H7 (cell line): ENCODE data around the gene SLC6A1. TPM values are rescaled to one million over a fixed set of nuclear protein-coding genes. Genes with fewer than 3 reads are reported as not detected.
A peak's percentile ranks its signal among the peaks of the same experiment; 100 is the strongest.

ENCODE experiments used
- DNase-seq: peaks from one replicate; pipeline ENCODE4 v3.0.0; 2012
- H3K27me3 ChIP-seq: 2 replicates; pipeline ENCODE4 v1.6.0; 2011; ENCODE audit warnings: mild to moderate bottlenecking, low read length; ENCODE audit not compliant: control insufficient read depth, insufficient read depth
- H3K36me3 ChIP-seq: replicated peaks from 2 replicates; pipeline ENCODE4 v1.5.1; 2011; ENCODE audit warnings: low read length; ENCODE audit not compliant: control insufficient read depth, insufficient read depth
- H3K4me3 ChIP-seq: 2 replicates; pipeline ENCODE4 v1.5.1; 2011; ENCODE audit warnings: low read depth, mild to moderate bottlenecking, control low read depth, low read length, moderate library complexity; ENCODE audit not compliant: insufficient read depth
- total RNA-seq: library from RNA; depleted of rRNA; stranded (reverse); fragments of >200 nt; shearing (Covaris generic); gene quantifications from 2 replicates; pipeline ENCODE4 v1.2.3, GENCODE V29; 2014; rRNA removed

Gene SLC6A1
- 0.62 and 1.7 TPM in 2 replicates for total RNA-seq

GRCh38 chr3:10992017-10992942 lies at the start of gene SLC6A1:
Gene SLC6A1 (plus strand): TSS chr3:10992748. CDS start chr3:11017212, 24,464 bp downstream.
- DNase-seq, result peak; percentile 86
- peak within 1 kb of the TSS; percentile 43 for H3K4me3 ChIP-seq
- H3K27me3 ChIP-seq, result peaks cover 39% of the 10 kb centered on the region
- H3K36me3 ChIP-seq, result no peaks in the 10 kb centered on the region

GRCh38 chr3:10944866-10945265 lies 47.7 kb upstream of the SLC6A1 start:
- DNase-seq, result no peak
- no peaks in the 10 kb centered on the region for H3K36me3 ChIP-seq
- H3K4me3 ChIP-seq, result no peak overlapping the region
- no peaks in the 10 kb centered on the region for H3K27me3 ChIP-seq

- no peaks in the 10 kb centered on the region for H3K36me3 ChIP-seq
- no peak overlapping the region for H3K4me3 ChIP-seq
- no peaks in the 10 kb centered on the region for H3K27me3 ChIP-seq
- DNase-seq, result peak; percentile 95
These were observed 46.8 kb upstream of the SLC6A1 start for GRCh38 chr3:10945683-10946287.

- H3K27me3 ChIP-seq, result no peaks in the 10 kb centered on the region
- no peak for DNase-seq
- H3K4me3 ChIP-seq, result no peak overlapping the region
- no peaks in the 10 kb centered on the region for H3K36me3 ChIP-seq
These were observed 46.0 kb upstream of the SLC6A1 start for GRCh38 chr3:10946526-10946925.

GRCh38 chr3:10948326-10948725 lies 44.2 kb upstream of the SLC6A1 start:
- no peak for DNase-seq
- Histone ChIP-seq H3K36me3 (no peaks in the 10 kb centered on the region), H3K4me3 (no peak overlapping the region), H3K27me3 (no peaks in the 10 kb centered on the region)

- no peak for DNase-seq
- Histone ChIP-seq H3K27me3 (no peaks in the 10 kb centered on the region), H3K4me3 (no peak overlapping the region), H3K36me3 (no peaks in the 10 kb centered on the region)
These were observed 43.4 kb upstream of the SLC6A1 start for GRCh38 chr3:10949197-10949596.

- peak; percentile 83 for DNase-seq
- Histone ChIP-seq H3K36me3 (no peaks in the 10 kb centered on the region), H3K27me3 (no peaks in the 10 kb centered on the region), H3K4me3 (no peak overlapping the region)
These were observed 41.9 kb upstream of the SLC6A1 start for GRCh38 chr3:10950476-10951294.

GRCh38 chr3:10951295-10951926 lies 41.1 kb upstream of the SLC6A1 start:
- no peaks in the 10 kb centered on the region for H3K36me3 ChIP-seq
- no peak for DNase-seq
- no peak overlapping the region for H3K4me3 ChIP-seq
- H3K27me3 ChIP-seq, result no peaks in the 10 kb centered on the region

GRCh38 chr3:10952525-10952924 lies 40.0 kb upstream of the SLC6A1 start:
- no peaks in the 10 kb centered on the region for H3K27me3 ChIP-seq
- DNase-seq, result peak; percentile 59

GRCh38 chr3:10954740-10955139 lies 37.8 kb upstream of the SLC6A1 start:
- H3K4me3 ChIP-seq, result no peak overlapping the region
- no peak for DNase-seq
- H3K27me3 ChIP-seq, result no peaks in the 10 kb centered on the region
- no peaks in the 10 kb centered on the region for H3K36me3 ChIP-seq

More at GRCh38 chr3:10952525-10952924, 40.0 kb upstream of the SLC6A1 start:
- no peak overlapping the region for H3K4me3 ChIP-seq
- no peaks in the 10 kb centered on the region for H3K36me3 ChIP-seq

GRCh38 chr3:10955711-10956453 lies 36.7 kb upstream of the SLC6A1 start:
- H3K4me3 ChIP-seq, result no peak overlapping the region
- no peak for DNase-seq
- no peaks in the 10 kb centered on the region for H3K27me3 ChIP-seq
- H3K36me3 ChIP-seq, result no peaks in the 10 kb centered on the region

- H3K4me3 ChIP-seq, result no peak overlapping the region
- no peaks in the 10 kb centered on the region for H3K36me3 ChIP-seq
- DNase-seq, result no peak
- H3K27me3 ChIP-seq, result no peaks in the 10 kb centered on the region
These were observed 36.0 kb upstream of the SLC6A1 start for GRCh38 chr3:10956531-10956930.

- DNase-seq, result no peak
- Histone ChIP-seq H3K4me3 (no peak overlapping the region), H3K36me3 (no peaks in the 10 kb centered on the region), H3K27me3 (no peaks in the 10 kb centered on the region)
These were observed 35.6 kb upstream of the SLC6A1 start for GRCh38 chr3:10956986-10957385.
